ENCODE results near the gene ENOX1.

ENOX1 gene

GRCh38 chr13:43251961-43252360, 534.8 kb downstream of the ENOX1 start:
- no peak for DNase-seq (ENCODE audit: low read depth)

- DNase-seq (ENCODE audit: low read depth): no peak
These were observed 540.4 kb downstream of the ENOX1 start for GRCh38 chr13:43246382-43246781.

- no peak for DNase-seq (ENCODE audit: low read depth)
These were observed 541.3 kb downstream of the ENOX1 start for GRCh38 chr13:43245374-43245964.

GRCh38 chr13:43244481-43244880, 542.3 kb downstream of the ENOX1 start:
- no peak for DNase-seq (ENCODE audit: low read depth)

GRCh38 chr13:43243711-43244110, 543.1 kb downstream of the ENOX1 start:
- DNase-seq (ENCODE audit: low read depth): no peak

GRCh38 chr13:43242040-43242439, 544.7 kb downstream of the ENOX1 start:
- no peak for DNase-seq (ENCODE audit: low read depth)

GRCh38 chr13:43240278-43240677, 546.5 kb downstream of the ENOX1 start:
- DNase-seq (ENCODE audit: low read depth): no peak

- DNase-seq (ENCODE audit: low read depth): no peak
These were observed 547.4 kb downstream of the ENOX1 start for GRCh38 chr13:43239275-43239840.

- no peak for DNase-seq (ENCODE audit: low read depth)
These were observed 548.3 kb downstream of the ENOX1 start for GRCh38 chr13:43238341-43239083.

- DNase-seq (ENCODE audit: low read depth): no peak
These were observed 549.2 kb downstream of the ENOX1 start for GRCh38 chr13:43237616-43238015.

- DNase-seq (ENCODE audit: low read depth): no peak
These were observed 551.7 kb downstream of the ENOX1 start for GRCh38 chr13:43235028-43235427.

GRCh38 chr13:43232873-43233265, 553.9 kb downstream of the ENOX1 start:
- DNase-seq (ENCODE audit: low read depth): no peak

- no peak for DNase-seq (ENCODE audit: low read depth)
These were observed 554.5 kb downstream of the ENOX1 start for GRCh38 chr13:43232144-43232872.

GRCh38 chr13:43230989-43231388, 555.8 kb downstream of the ENOX1 start:
- DNase-seq (ENCODE audit: low read depth): no peak

- no peak for DNase-seq (ENCODE audit: low read depth)
These were observed 557.3 kb downstream of the ENOX1 start for GRCh38 chr13:43229506-43229905.

GRCh38 chr13:43227721-43228120, 559.1 kb downstream of the ENOX1 start:
- DNase-seq (ENCODE audit: low read depth): no peak

GRCh38 chr13:43223216-43223615, 563.6 kb downstream of the ENOX1 start:
- DNase-seq (ENCODE audit: low read depth): no peak

GRCh38 chr13:43222086-43222485, 564.7 kb downstream of the ENOX1 start:
- DNase-seq (ENCODE audit: low read depth): no peak

- no peak for DNase-seq (ENCODE audit: low read depth)
These were observed 565.2 kb downstream of the ENOX1 start for GRCh38 chr13:43221611-43222010.

GRCh38 chr13:43220873-43221595, 565.7 kb downstream of the ENOX1 start:
- DNase-seq (ENCODE audit: low read depth): no peak

- DNase-seq (ENCODE audit: low read depth): no peak
These were observed 572.6 kb downstream of the ENOX1 start for GRCh38 chr13:43214124-43214523.

- DNase-seq (ENCODE audit: low read depth): no peak
These were observed 579.9 kb downstream of the ENOX1 start for GRCh38 chr13:43206838-43207237.

Measured in activated gamma-delta T cell treated with anti-CD3 and anti-CD28 coated beads, Interleukin-2, amount 50 U/mL, for 16 hours (primary cell).